ENCODE results near the gene RAC3. TPM values are rescaled to one million over a fixed set of nuclear protein-coding genes. Genes with fewer than 3 reads are reported as not detected.

RAC3 gene
- total and polyA plus RNA-seq, 2 of the 8 experiments (the other 6 are each of a cell fraction or from before 2014, with no cell fraction given), result 177 to 299 TPM

GRCh38 chr17:82016875-82017459 lies 14.5 kb upstream of the RAC3 start:
- H3K9ac ChIP-seq (replicated peaks in 1 of 4; ENCODE audit: extremely low read depth in 1 of 4, low read depth in 3 of 4, low read length in 3 of 4), result no peak overlapping the region
- no peak overlapping the region for H3K23ac ChIP-seq (ENCODE audit: insufficient read length)
- peaks cover 3% of the 10 kb centered on the region; the same call in 1 of the 2 replicates for H3K23me2 ChIP-seq (ENCODE audit: low read depth, low read length)
- DNase-seq (ENCODE audit: low read depth in 1 of 2, low spot score in 2 of 2) (no peak), FAIRE-seq (no peak)
- H2AK5ac ChIP-seq (ENCODE audit: low read depth, low read length), result no peak overlapping the region
- no peak overlapping the region for H2BK20ac ChIP-seq (ENCODE audit: low read length)
- no peak overlapping the region for H3K4ac ChIP-seq (replicated peaks; ENCODE audit: insufficient read length, low read depth, low read length)
- H3K9me3 ChIP-seq (ENCODE audit: insufficient read depth in 2 of 2, low read depth in 1 of 2, low read length in 1 of 2), result no peaks in the 10 kb centered on the region
- peaks cover 9 to 18% of the 10 kb centered on the region in 2 experiments for H4K20me1 ChIP-seq (replicated peaks in 1 of 2; ENCODE audit: control insufficient read depth in 1 of 2, insufficient read depth in 2 of 2, low read length in 2 of 2)
- no peak overlapping the region for H4K91ac ChIP-seq (replicated peaks; ENCODE audit: insufficient read length, low read length)
- H2BK5ac ChIP-seq (ENCODE audit: low read depth, low read length), result no peak overlapping the region; the same call in 1 of the 2 replicates
- H3K27ac ChIP-seq (ENCODE audit: low read depth, low read length), result no peak overlapping the region
- no peak overlapping the region; the same call in 1 of the 2 replicates for H4K8ac ChIP-seq (ENCODE audit: extremely low read depth, insufficient read depth, low read length)
- no peak overlapping the region for H3K14ac ChIP-seq (ENCODE audit: insufficient read length)
- ChIA-PET CTCF (ENCODE audit: partially characterized antibody) (interaction anchor here (0.6 to 2.7 kb wide), 9 partner anchors 11 to 187 kb away, joined by 3 to 20 read pairs (median 3); partner anchors contain the start of genes NOTUM and RAC3), POLR2A (ENCODE audit: partially characterized antibody) (interaction anchor here (0.7 to 2.8 kb wide), 13 partner anchors 9 to 103 kb away, joined by 3 to 9 read pairs (median 4); partner anchors contain the start of gene FASN)
- H3K4me2 ChIP-seq (ENCODE audit: insufficient read depth in 1 of 2, low read depth in 2 of 2, low read length in 2 of 2), result no peak overlapping the region
- no peaks in the 10 kb centered on the region; a peak in 1 of 8 replicates for H3K36me3 ChIP-seq (ENCODE audit: control insufficient read depth in 2 of 4, insufficient read depth in 4 of 4, low read length in 3 of 4)
- H2AFZ ChIP-seq (ENCODE audit: low read length), result no peak overlapping the region
- no peak overlapping the region for H2BK12ac ChIP-seq (ENCODE audit: low read depth, low read length)
- H3K18ac ChIP-seq (ENCODE audit: extremely low read depth, low read length), result no peak overlapping the region
- H3K56ac ChIP-seq (replicated peaks; ENCODE audit: insufficient read length, low read depth, low read length), result no peak overlapping the region
- no peak overlapping the region for H2BK120ac ChIP-seq (replicated peaks; ENCODE audit: low read depth, low read length)
- peak overlapping the region; percentile 31 for H4K5ac ChIP-seq (ENCODE audit: insufficient read length, low read depth, low read length)
- no peak overlapping the region for H3K4me3 ChIP-seq (ENCODE audit: extremely low read depth in 1 of 4, insufficient read depth in 2 of 4, low read depth in 3 of 4, low read length in 4 of 4)
- no peaks in the 10 kb centered on the region for H3K27me3 ChIP-seq (replicated peaks in 1 of 4; ENCODE audit: control insufficient read depth in 3 of 4, extremely low read depth in 1 of 4, insufficient read depth in 3 of 4, low read length in 3 of 4)
- 91% methylated on average over 21 of the region's 24 CpGs; no CpG with 5 or more reads in 1 of the 2 experiments for WGBS, 2 experiments (ENCODE audit: extremely low coverage in 1 of 2, insufficient coverage in 1 of 2, insufficient read length in 1 of 2, insufficient replicate concordance in 2 of 2, low coverage in 1 of 2, low lambda C conversion rate in 2 of 2, missing lambda C conversion rate in 1 of 2)
- H2BK15ac ChIP-seq (ENCODE audit: low read length), result 0 out of 2 replicates have a peak overlapping the region, but pooled peaks have one; percentile 16
- H3K79me1 ChIP-seq (ENCODE audit: low read depth, low read length), result peaks cover 1% of the 10 kb centered on the region; the same call in 1 of the 2 replicates
- H3K79me2 ChIP-seq (ENCODE audit: control insufficient read depth in 1 of 2, insufficient read depth in 2 of 2, low read length in 2 of 2), result peaks cover 0 to 7% of the 10 kb centered on the region in 2 experiments; a peak in 1 of 4 replicates
- peaks cover 0 to 7% (median 3%) of the 10 kb centered on the region in 4 experiments; a peak in 5 of 7 replicates for H3K4me1 ChIP-seq (replicated peaks in 1 of 4; ENCODE audit: control insufficient read depth in 3 of 4, insufficient read depth in 4 of 4, low read length in 3 of 4)

All from H1 (cell line).